ENCODE data around the gene HOXB1. TPM values are rescaled to one million over a fixed set of nuclear protein-coding genes. Genes with fewer than 3 reads are reported as not detected.

Gene HOXB1
- total and polyA plus RNA-seq, 2 donors (not counting 3 experiments of a cell fraction or from before 2014, with no cell fraction given) = not detected

DNA sequence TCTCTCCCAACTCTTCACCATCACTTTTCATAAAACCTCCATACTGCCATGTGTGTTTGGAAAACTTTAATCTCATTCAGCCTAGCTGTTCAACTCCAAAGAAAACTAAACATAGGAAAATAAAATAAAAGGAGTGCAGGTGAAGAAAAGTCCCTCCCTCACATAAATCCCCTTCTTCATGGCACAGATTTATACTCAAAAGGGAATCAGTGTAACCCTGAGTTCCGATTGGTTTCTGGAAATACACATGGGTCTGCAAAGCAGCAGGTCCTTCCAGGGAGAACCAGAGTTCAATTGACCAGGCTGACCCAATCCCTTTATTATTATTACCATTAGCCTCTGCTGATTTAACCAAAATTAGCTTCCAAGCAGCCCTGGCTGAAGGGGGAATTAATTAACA is 23.0 kb upstream of the HOXB1 start:
- dilution Hi-C loops (cut with MboI; ENCODE audit: extremely low pct_ligation_motif_present, low sequenced_read_pairs) = no loop called here
- Histone ChIP-seq H4K20me1 (replicated peaks; ENCODE audit: control insufficient read depth, extremely low read depth, insufficient read depth, low read length) (no peaks in the 10 kb centered on the region), H3K27me3 (ENCODE audit: control insufficient read depth in 2 of 2, insufficient read depth in 2 of 2, low read length in 2 of 2) (no peaks in the 10 kb centered on the region), H3K36me3 (ENCODE audit: control insufficient read depth in 2 of 2, extremely low read depth in 1 of 2, insufficient read depth in 2 of 2, low read length in 2 of 2) (peaks cover 10 to 14% of the 10 kb centered on the region in 2 experiments), H3K27ac (ENCODE audit: insufficient read depth, low read depth, low read length) (no peak overlapping the region), H2AFZ (ENCODE audit: low read depth, low read length) (no peak overlapping the region), H3K9me3 (replicated peaks; ENCODE audit: control insufficient read depth, insufficient read depth, low read length) (no peaks in the 10 kb centered on the region), H3K4me1 (ENCODE audit: control insufficient read depth, extremely low read depth, insufficient read depth, low read length) (peaks cover 31% of the 10 kb centered on the region), H3K9ac (replicated peaks; ENCODE audit: extremely low read depth, insufficient read depth, low read length) (no peak overlapping the region), H3K4me2 (ENCODE audit: insufficient read depth, low read length) (no peak overlapping the region), H3K4me3 (replicated peaks in 1 of 3; ENCODE audit: insufficient read depth in 1 of 3, low read depth in 1 of 3, low read length in 3 of 3) (no peak overlapping the region), H3K79me2 (ENCODE audit: control insufficient read depth, insufficient read depth, low read length) (peaks cover 55% of the 10 kb centered on the region), H3K9me1 (replicated peaks; ENCODE audit: control insufficient read depth, extremely low read depth, insufficient read depth, low read length) (no peaks in the 10 kb centered on the region)
- POLR2A ChIA-PET = no interaction called here
- DNase-seq (ENCODE audit: low read depth, low spot score) (no peak), FAIRE-seq (no peak)
- TF ChIP-seq POLR2A (IDR thresholded peaks at IDR 0.05; ENCODE audit: low read depth, low read length) = no peak
- TF ChIP-seq, protein P1, sequence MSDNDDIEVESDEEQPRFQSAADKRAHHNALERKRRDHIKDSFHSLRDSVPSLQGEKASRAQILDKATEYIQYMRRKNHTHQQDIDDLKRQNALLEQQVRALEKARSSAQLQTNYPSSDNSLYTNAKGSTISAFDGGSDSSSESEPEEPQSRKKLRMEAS (IDR thresholded peaks at IDR 0.05; ENCODE audit: insufficient read depth, insufficient read length) = no peak
- TF ChIP-seq JUN (IDR thresholded peaks at IDR 0.05; ENCODE audit: borderline replicate concordance, insufficient read depth, insufficient read length, low read depth) = no peak
- no peak for TF ChIP-seq MYC (IDR thresholded peaks at IDR 0.05; ENCODE audit: low read depth, low read length)
- TF ChIP-seq, protein P2, sequence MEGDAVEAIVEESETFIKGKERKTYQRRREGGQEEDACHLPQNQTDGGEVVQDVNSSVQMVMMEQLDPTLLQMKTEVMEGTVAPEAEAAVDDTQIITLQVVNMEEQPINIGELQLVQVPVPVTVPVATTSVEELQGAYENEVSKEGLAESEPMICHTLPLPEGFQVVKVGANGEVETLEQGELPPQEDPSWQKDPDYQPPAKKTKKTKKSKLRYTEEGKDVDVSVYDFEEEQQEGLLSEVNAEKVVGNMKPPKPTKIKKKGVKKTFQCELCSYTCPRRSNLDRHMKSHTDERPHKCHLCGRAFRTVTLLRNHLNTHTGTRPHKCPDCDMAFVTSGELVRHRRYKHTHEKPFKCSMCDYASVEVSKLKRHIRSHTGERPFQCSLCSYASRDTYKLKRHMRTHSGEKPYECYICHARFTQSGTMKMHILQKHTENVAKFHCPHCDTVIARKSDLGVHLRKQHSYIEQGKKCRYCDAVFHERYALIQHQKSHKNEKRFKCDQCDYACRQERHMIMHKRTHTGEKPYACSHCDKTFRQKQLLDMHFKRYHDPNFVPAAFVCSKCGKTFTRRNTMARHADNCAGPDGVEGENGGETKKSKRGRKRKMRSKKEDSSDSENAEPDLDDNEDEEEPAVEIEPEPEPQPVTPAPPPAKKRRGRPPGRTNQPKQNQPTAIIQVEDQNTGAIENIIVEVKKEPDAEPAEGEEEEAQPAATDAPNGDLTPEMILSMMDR (IDR thresholded peaks at IDR 0.05; ENCODE audit: extremely low read depth in 1 of 2, insufficient read depth in 1 of 2, low read depth in 1 of 2, low read length in 2 of 2) = no peak
- TF ChIP-seq EZH2 (IDR thresholded peaks at IDR 0.05; ENCODE audit: borderline replicate concordance, low read depth, low read length, severe bottlenecking) = no peak
- no peak for TF ChIP-seq GATA2 (IDR thresholded peaks at IDR 0.05; ENCODE audit: insufficient read depth, insufficient read length, low read depth, low read length)
- TF ChIP-seq FOS (IDR thresholded peaks at IDR 0.05; ENCODE audit: borderline replicate concordance, insufficient read depth, low read length) = no peak
- TF ChIP-seq POLR2AphosphoS5 (IDR thresholded peaks at IDR 0.05; ENCODE audit: insufficient read depth, low read depth, low read length) = no peak
- CTCF ChIA-PET = no interaction called here
- no TSS peak for BruUV-seq (replicated peaks)
- intact Hi-C loops (cut with micrococcal nuclease) = loop anchor here (1.0 kb wide), 1 partner anchor 9 kb away; the partner anchor contains the start of gene HOXB2
